ENCODE data around the gene POU6F1.
"Not testable (repeated sequence)": the region's sequence is repeated elsewhere in the genome, so short reads cannot be mapped to it uniquely, and the experiment has no call there.

Gene POU6F1, protein sequence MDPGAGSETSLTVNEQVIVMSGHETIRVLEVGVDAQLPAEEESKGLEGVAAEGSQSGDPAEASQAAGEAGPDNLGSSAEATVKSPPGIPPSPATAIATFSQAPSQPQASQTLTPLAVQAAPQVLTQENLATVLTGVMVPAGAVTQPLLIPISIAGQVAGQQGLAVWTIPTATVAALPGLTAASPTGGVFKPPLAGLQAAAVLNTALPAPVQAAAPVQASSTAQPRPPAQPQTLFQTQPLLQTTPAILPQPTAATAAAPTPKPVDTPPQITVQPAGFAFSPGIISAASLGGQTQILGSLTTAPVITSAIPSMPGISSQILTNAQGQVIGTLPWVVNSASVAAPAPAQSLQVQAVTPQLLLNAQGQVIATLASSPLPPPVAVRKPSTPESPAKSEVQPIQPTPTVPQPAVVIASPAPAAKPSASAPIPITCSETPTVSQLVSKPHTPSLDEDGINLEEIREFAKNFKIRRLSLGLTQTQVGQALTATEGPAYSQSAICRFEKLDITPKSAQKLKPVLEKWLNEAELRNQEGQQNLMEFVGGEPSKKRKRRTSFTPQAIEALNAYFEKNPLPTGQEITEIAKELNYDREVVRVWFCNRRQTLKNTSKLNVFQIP

GRCh38 chr12:51217968-51218606, at the start of gene POU6F1:
Gene POU6F1 (minus strand): TSS chr12:51218062. CDS start chr12:51206836, 11,226 bp downstream.
- DNase-seq, result peak; percentile 47 to 60

DNA sequence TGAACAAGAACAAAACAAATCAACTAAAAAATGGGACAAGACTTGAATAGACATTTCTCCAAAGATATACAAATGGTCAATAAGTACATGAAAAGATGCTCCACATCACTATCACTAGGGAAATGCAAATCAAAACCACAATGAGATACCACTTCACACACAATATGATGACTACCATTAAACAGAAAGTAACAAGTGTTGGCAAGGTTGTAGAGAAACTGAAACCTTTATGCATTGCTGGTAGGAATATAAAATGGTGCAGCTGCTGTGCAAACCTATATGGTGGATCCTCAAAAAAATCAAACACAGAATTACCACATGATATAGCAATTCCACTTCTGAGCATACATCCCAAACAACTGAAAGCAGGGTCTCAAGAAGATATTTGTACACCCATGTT, 47.2 kb upstream of the POU6F1 start:
- no peak for DNase-seq

DNA sequence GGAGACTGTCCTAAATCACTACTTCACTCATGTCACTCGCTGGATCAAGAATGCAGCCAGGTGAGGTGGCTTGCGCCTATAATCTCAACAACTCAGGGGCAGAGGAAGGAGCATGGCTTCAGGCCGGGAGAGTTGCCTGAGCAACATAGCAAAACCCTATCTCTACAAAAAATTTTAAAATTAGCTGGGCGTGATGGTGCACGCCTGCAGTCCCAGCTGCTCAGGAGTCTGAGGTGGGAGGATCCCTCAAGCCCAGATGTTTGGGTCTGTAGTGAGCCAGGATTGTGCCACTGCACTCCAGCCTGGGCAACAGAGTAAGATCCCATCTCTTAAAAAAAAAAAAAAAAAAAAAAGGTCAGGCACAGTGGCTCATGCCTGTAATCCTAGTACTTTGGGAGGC, 46.4 kb upstream of the POU6F1 start:
- no peak for DNase-seq

GRCh38 chr12:51263341-51263740, 45.5 kb upstream of the POU6F1 start:
- DNase-seq, result no peak

DNA sequence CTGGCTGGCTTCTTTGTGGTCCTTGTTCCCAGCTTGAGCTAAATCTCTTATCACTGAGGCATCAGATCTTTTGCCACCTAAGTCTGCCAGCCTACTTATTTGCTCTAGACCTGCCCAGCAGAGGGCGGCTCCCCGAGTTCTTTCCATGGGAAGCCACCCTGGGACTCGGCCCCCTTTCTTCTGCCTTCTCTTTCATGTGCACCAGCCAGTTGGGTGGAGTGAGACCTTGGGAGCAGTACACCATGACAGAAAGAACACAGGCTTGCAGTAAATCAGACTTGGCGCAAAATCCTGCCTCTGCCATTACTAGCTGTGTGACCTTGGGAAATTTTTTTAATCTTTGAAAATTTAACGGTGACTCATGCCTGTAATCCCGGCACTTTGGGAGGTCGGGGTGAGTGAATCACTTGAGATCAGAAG, 44.9 kb upstream of the POU6F1 start:
- peak; percentile 72 to 83 for DNase-seq

DNA sequence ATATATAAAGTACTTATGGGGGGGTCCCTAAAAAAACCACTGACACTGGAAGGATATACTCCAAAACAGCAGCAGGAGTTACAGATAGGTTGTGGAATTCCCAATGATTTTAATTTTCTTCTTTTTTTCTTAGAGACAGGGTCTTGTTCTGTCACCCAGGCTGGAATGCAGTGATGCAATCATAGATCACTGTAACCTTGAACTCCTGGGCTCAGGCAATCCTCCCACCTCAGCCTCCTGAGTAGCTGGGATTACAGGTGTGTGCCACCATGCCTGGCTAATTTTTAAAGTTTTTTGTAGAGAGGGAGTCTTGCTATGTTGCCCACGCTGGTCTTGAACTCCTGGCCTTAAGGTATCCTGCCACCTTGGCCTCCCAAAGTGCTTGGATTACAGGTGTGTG, 41.7 kb upstream of the POU6F1 start:
- DNase-seq, result not testable (repeated sequence)

- DNase-seq, result no peak
Measured at GRCh38 chr12:51254536-51254935, 36.7 kb upstream of the POU6F1 start.

GRCh38 chr12:51253276-51253675, 35.4 kb upstream of the POU6F1 start:
- no peak for DNase-seq

GRCh38 chr12:51247523-51248206, 29.8 kb upstream of the POU6F1 start:
- DNase-seq, result no peak

DNA sequence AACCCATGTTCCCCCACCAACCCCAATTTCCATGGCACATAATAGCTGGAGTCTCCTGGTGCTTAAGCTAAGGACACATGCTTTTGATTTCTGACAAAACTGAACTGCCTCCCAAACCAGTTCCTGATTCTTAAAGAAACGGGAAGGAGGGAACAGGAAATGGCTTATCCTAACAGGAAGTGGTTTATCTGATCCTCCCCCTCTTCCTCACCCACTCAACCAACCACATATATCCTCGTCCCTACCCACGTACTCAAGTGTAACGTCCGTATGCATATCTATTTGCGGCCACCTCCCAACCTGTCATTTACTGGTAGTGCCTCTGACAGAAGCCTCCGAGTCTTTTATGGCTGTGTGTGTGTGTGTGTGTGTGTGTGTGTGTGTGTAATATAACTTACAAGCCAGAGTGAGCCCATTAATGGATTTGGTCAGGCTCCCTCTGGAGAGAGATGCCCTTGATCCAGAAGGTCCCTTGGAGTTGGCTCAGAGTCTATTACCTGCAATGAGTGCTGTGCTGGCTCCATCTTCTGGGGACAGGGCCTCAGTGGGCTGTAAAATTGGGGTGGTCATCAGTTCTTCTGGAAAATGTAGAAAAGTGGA, 28.5 kb upstream of the POU6F1 start:
- DNase-seq, result peak; percentile 94

DNA sequence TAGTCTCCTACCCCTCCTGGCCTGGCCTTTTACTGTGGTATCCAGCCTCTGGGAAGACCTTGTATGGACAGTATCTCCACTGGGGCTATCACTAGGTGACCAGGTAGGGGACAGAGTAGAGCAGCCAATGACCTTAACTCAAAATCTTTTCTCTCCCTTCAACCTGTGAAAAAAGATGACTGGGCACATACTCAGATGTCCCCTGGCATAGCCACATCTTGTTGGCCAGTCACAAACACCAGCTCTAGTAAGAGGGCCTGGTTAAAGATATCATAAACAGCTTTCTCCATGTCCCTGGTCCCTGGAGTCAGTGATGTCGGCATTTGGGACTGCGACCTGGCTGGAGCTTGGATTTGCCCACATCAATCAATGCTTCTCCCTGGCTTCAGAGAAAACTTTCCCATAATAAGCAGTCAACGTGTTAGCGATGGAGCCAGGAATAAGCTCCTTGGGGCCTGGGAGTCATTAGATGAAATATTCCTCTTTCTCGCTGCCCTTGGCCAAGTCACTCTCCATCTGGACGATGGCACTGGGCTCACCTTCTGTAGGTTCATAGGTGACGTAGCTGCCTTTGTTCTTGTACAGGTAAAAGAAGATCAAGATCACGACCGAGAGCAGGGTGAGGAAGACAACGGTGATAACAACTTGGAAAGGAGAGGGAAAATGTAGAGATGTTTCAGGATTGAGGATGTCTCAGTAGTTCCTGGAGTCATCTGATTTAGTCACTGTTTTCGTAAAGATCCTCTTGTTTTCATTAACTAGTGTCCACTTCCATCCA, 27.8 kb upstream of the POU6F1 start:
- no peak for DNase-seq

- DNase-seq, result no peak
Measured at GRCh38 chr12:51244269-51244668, 26.4 kb upstream of the POU6F1 start.

DNA sequence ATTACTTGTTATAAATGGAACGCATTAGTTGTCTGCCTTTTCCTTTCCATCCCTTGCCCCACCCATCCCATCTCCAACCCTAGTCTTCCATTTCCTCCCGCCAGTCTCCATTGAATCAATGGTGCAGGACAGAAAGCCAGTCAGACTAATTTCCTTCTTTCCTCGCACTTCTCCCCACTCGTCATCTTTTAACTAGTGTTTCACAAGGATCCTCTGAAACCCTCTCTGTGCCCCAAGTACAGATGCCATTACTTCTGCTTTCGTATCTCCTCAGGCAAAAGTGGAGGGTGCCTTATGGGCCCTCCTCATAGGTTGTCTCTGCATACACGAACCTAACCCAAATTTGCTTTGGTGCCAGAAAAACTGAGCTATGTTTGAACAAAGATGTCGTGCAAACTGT, 25.0 kb upstream of the POU6F1 start:
- DNase-seq, result peak; percentile 54 to 67

GRCh38 chr12:51242120-51242519, 24.3 kb upstream of the POU6F1 start:
- DNase-seq, result peak; percentile 51 to 55

DNA sequence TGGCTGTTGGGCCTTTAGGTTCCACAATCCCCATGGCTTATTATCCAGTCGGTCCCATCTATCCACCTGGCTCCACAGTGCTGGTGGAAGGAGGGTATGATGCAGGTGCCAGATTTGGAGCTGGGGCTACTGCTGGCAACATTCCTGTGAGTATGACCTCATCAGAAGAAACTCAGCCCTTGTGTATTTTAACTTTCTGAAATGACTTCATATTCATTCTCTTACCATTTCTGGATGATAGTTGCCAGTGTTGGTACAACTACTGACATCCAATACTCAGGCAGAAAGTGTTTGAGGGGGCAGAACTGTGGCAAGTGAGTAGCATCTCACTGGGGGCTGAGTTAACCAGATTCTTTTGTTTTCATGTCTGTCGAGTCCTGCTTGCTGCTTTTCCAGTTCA, 23.1 kb upstream of the POU6F1 start:
- DNase-seq, result no peak

DNA sequence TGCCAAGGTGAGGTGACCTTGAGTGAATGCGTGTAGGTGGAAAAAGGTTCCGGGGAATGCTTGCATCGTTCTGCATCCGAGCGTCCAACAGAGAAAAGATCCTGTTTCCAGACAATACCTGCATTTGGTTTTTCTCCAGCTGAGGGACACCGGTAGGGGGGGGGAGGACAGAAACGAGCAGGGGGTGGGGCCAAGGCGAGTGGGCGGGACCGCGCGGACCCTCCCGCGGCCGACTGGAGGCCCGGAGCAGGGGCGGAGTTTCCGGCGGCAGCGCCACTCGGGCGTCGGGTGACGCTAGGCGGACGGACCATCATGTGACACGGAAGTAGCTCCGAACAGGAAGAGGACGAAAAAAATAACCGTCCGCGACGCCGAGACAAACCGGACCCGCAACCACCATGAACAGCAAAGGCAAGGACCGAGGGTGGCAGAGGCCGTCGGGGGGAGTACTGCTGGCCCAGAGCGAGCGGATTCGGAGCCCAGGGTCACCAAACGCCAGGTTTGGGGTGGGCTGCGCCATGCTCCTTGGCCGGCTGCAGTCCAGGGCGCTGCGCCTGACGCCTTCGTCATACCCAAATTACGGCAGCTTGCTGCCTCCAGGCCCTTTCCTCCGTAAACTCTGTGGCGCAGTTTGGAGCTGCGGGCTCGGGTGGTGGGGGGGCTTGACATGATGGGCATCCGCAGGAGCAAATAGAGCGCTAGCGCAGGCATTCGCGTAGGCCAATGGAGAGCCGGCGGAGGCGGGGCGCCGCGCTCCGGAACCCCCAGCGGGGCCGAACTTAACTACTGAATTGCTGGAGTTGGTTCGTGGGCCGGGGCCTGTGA, 20.9 kb upstream of the POU6F1 start, which contains the start of gene DAZAP2:
DAZAP2 (plus strand) TSS at position 317 of the 825 bp plus-strand sequence; CDS start at position 399, 82 bp downstream.
- DNase-seq, result peak; percentile 90

GRCh38 chr12:51238037-51238509, 20.2 kb upstream of the POU6F1 start:
- no peak for DNase-seq

- no peak for DNase-seq
Measured at GRCh38 chr12:51234530-51234929, 16.7 kb upstream of the POU6F1 start.

DNA sequence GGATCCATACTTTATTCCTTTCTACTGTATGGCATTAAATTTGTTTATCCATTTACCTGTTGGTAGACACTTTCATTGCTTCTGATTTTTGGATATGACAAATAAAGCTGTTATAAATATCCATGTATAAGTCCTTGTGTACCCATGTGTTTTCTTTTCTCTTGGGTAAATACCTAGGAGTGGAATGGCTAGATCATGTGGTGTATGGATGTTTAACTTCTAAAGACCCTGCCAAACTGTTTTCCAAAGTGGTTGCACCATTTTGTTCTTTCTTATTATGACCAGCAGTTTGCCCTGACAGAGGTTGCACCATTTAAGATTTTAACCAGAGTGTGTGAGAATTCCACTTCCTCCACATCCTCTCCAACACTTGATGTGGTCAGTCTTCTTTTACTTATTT, 14.8 kb upstream of the POU6F1 start:
- DNase-seq, result no peak

- no peak for DNase-seq
Measured at GRCh38 chr12:51229116-51229809, 11.4 kb upstream of the POU6F1 start.
